SU-DHL-6 (cell line): ENCODE data around the gene PDGFC.

Experiments
- H2AFZ ChIP-seq: fragments of 200-600 bp; sonication (generic); 2 replicates; pipeline ENCODE4 v1.6.1; 2014; ENCODE audit warnings: low read depth, mild to moderate bottlenecking, moderate library complexity, mixed read lengths, antibody characterized with exemption, low read length; ENCODE audit not compliant: severe bottlenecking
- H3F3A ChIP-seq: fragments of 200-600 bp; shearing (Covaris generic); 2 replicates; pipeline ENCODE4 v1.6.0; 2016; ENCODE audit warnings: antibody characterized with exemption, mild to moderate bottlenecking; ENCODE audit not compliant: insufficient read depth
- H3K27ac ChIP-seq: fragments of 200-600 bp; sonication (generic); 2 replicates; pipeline ENCODE4 v1.5.1; 2016; ENCODE audit warnings: low read depth, mild to moderate bottlenecking, low read length, moderate library complexity, mixed read lengths
- H3K27me3 ChIP-seq: fragments of 200-600 bp; sonication (generic), shearing (Covaris generic); 2 replicates; pipeline ENCODE4 v1.6.0; 2014; ENCODE audit warnings: mild to moderate bottlenecking, low read length
- H3K36me3 ChIP-seq: fragments of 200-600 bp; sonication (generic); 2 replicates; pipeline ENCODE4 v1.6.1; 2014; ENCODE audit warnings: mild to moderate bottlenecking, low read length, mixed read lengths
- H3K4me2 ChIP-seq: fragments of 300-600, 200-600 bp; shearing (Covaris generic), sonication (generic); 2 replicates; pipeline ENCODE4 v1.6.0; 2014; ENCODE audit warnings: low read length, low read depth, mild to moderate bottlenecking; ENCODE audit not compliant: poor library complexity, severe bottlenecking
- H3K4me3 ChIP-seq: fragments of 200-600 bp; sonication (generic); 2 replicates; pipeline ENCODE4 v1.5.1; 2014; ENCODE audit warnings: antibody characterized with exemption, low read length, mild to moderate bottlenecking, mixed read lengths; ENCODE audit not compliant: insufficient read depth, poor library complexity, severe bottlenecking
- H3K79me2 ChIP-seq: fragments of 200-600 bp; sonication (generic); 2 replicates; pipeline ENCODE4 v1.6.1; 2014; ENCODE audit warnings: mild to moderate bottlenecking, low read length, moderate library complexity; ENCODE audit not compliant: insufficient read depth
- H3K9ac ChIP-seq: fragments of 200-600 bp; sonication (generic); 2 replicates; pipeline ENCODE4 v1.7.0; 2014; ENCODE audit warnings: mild to moderate bottlenecking, low read length
- H3K9me2 ChIP-seq: fragments of 200-600 bp; sonication (generic); replicated peaks from 2 replicates; pipeline ENCODE4 v1.6.1; 2014; ENCODE audit warnings: low read length; ENCODE audit not compliant: insufficient read depth
- H3K9me3 ChIP-seq: fragments of 200-600 bp; sonication (generic); 2 replicates; pipeline ENCODE4 v1.6.1; 2014; ENCODE audit warnings: low read length, mixed read lengths; ENCODE audit not compliant: insufficient read depth
- H4K20me1 ChIP-seq: fragments of 200-600 bp; sonication (generic); 2 replicates; pipeline ENCODE4 v1.6.1; 2014; ENCODE audit warnings: low read depth, mild to moderate bottlenecking, antibody characterized with exemption, low read length, moderate library complexity, mixed read lengths
- CTCF ChIP-seq: fragments of 200-600 bp; sonication (generic); IDR thresholded peaks from one replicate; pipeline ENCODE4 v1.5.1; 2017; ENCODE audit warnings: antibody characterized with exemption, mild to moderate bottlenecking, low read length, moderate library complexity; ENCODE audit not compliant: insufficient read depth, poor library complexity, severe bottlenecking
- EZH2phosphoT487 ChIP-seq: fragments of 200-600 bp; sonication (generic), shearing (Covaris generic); conservative IDR thresholded peaks from 2 replicates; pipeline ENCODE4 v1.6.1; 2018; ENCODE audit warnings: mild to moderate bottlenecking, antibody characterized with exemption, low read length, moderate library complexity, mixed read lengths

Gene PDGFC

DNA sequence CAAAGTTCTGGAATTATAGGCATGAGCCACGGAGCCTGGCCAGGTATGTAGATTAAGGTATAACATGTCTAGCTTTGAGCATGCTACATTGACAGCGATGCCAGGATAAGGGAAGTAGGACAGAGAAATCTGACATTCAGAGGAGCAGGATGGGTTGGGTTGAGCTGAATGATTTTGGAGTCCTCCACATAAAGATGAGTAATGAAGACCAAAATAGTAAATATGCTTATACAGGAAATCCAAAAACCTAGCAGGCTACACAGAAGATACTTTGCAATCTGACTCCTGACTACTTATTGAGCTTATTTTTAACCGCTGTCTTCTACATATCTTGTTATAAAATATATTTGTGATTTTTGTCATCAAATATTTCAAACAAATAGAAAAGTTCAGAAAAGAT lies 69.7 kb downstream of the PDGFC start:
- Histone ChIP-seq H3K9me3 (no peaks in the 10 kb centered on the region), H3F3A (no peaks in the 10 kb centered on the region), H3K27me3 (no peaks in the 10 kb centered on the region), H3K36me3 (no peaks in the 10 kb centered on the region), H2AFZ (no peak overlapping the region), H3K9ac (no peak overlapping the region), H3K79me2 (no peaks in the 10 kb centered on the region), H3K4me2 (no peak overlapping the region), H3K4me3 (no peak overlapping the region), H4K20me1 (no peaks in the 10 kb centered on the region), H3K9me2 (no peaks in the 10 kb centered on the region), H3K27ac (no peak overlapping the region)
- TF ChIP-seq CTCF (no peak), EZH2phosphoT487 (no peak)

DNA sequence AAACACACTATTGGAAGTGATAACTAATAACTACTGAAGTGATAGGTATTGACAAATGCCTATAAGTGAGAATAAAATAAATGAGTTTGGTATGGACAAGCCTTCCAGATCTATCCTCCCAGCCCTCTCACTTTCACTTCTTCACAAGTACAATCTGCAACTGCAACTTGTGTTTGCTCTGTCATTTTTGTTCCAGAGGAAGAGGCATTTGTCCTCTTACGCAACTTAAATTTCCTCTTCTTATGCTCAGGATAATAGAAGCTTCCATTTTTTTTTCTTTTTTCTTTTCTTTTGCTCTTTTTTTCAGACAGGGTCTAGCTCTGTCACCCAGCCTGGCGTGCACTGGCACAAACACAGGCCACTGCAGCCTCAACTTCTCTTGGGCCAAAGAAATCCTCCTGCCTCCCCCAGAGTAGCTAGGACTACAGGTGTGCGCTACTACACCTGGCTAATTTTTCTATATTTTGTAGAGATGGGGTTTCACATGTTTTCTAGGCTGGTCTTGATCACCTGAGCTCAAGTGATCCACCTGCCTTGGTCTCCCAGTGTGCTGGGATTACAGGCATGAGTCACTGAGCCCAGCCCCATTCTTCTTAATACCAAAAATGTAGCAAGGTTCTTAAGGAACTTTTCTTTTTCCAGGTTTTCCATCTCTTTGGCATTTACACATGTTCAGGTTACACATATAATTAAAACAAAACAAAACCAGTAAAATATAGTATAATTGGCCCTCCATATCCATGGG lies 73.1 kb downstream of the PDGFC start:
- no peaks in the 10 kb centered on the region for H3F3A ChIP-seq
- H3K27ac ChIP-seq = no peak overlapping the region
- H3K36me3 ChIP-seq = no peaks in the 10 kb centered on the region
- no peak overlapping the region for H3K4me2 ChIP-seq
- TF ChIP-seq CTCF (no peak), EZH2phosphoT487 (no peak)
- H4K20me1 ChIP-seq = no peaks in the 10 kb centered on the region
- no peaks in the 10 kb centered on the region for H3K9me3 ChIP-seq
- H3K79me2 ChIP-seq = no peaks in the 10 kb centered on the region
- H3K9ac ChIP-seq = no peak overlapping the region
- H3K9me2 ChIP-seq = no peaks in the 10 kb centered on the region
- H3K4me3 ChIP-seq = no peak overlapping the region
- no peak overlapping the region for H2AFZ ChIP-seq
- H3K27me3 ChIP-seq = no peaks in the 10 kb centered on the region

DNA sequence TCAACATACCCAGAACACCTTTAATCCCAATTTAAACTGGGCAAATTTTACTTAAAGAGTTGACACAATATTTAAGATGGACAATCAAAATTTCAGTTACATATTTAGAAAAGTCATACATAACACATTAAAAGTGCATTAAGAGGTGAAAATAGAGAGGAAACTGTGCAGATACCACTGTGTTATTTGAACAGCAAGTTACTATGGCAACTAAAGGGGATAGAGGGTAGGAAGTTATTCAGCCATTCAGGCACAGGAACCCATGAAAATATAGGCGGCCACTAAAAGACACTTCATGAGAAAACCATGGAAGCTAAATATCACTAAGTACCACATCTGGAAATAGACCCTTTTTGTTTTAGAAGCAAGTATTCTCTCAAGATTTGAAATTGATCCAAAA lies 75.1 kb downstream of the PDGFC start:
- Histone ChIP-seq H2AFZ (no peak overlapping the region), H3K4me3 (no peak overlapping the region), H3K79me2 (no peaks in the 10 kb centered on the region), H3K9ac (no peak overlapping the region), H3K9me2 (no peaks in the 10 kb centered on the region), H3K27ac (no peak overlapping the region), H3K9me3 (no peaks in the 10 kb centered on the region), H3K27me3 (no peaks in the 10 kb centered on the region), H3K4me2 (no peak overlapping the region), H4K20me1 (no peaks in the 10 kb centered on the region), H3F3A (no peaks in the 10 kb centered on the region), H3K36me3 (no peaks in the 10 kb centered on the region)
- TF ChIP-seq CTCF (no peak), EZH2phosphoT487 (no peak)
